Measurements from ENCODE around the gene B3GNT5.

Gene B3GNT5

GRCh38 chr3:183230826-183231225 is 22.2 kb upstream of the B3GNT5 start:
- DNase-seq = no peak

GRCh38 chr3:183233966-183234365 is 19.1 kb upstream of the B3GNT5 start:
- DNase-seq = no peak

GRCh38 chr3:183239046-183239445 is 14.0 kb upstream of the B3GNT5 start:
- no peak for DNase-seq

- DNase-seq = no peak
Observed at GRCh38 chr3:183242431-183242830, 10.6 kb upstream of the B3GNT5 start.

- DNase-seq = peak; percentile 95 to 97
Observed at GRCh38 chr3:183244219-183244618, 8.8 kb upstream of the B3GNT5 start.

- DNase-seq = peak in 1 of 2 experiments; percentile 49
Observed at GRCh38 chr3:183244981-183245476, 8.0 kb upstream of the B3GNT5 start.

DNA sequence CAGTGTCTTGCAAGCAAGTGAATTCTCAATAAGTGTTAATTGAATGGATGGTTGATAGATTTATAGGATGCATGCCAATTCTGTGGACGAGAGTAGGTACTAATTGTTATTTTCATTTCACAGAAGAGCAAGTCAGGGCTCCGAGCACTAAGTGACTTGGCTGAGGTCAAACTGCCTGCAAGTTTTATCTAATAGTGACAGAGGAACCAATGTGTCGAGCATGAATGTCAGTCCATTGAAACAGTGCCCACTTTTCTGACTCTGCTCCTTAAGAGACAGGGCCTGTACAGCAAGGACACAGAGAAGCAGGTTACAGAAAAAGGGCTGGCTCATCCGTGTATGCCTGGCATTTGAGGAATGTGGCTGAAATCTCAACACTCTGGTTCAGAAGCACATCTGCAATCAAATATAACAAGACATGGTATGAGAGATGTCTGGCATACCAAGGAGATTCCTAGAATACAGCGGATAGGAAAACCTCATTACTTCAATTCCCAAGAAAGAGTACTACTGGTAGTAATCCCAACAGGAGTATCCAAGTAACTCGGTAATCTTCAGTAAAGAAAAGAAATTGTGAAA is 6.0 kb upstream of the B3GNT5 start:
- no peak for DNase-seq

DNA sequence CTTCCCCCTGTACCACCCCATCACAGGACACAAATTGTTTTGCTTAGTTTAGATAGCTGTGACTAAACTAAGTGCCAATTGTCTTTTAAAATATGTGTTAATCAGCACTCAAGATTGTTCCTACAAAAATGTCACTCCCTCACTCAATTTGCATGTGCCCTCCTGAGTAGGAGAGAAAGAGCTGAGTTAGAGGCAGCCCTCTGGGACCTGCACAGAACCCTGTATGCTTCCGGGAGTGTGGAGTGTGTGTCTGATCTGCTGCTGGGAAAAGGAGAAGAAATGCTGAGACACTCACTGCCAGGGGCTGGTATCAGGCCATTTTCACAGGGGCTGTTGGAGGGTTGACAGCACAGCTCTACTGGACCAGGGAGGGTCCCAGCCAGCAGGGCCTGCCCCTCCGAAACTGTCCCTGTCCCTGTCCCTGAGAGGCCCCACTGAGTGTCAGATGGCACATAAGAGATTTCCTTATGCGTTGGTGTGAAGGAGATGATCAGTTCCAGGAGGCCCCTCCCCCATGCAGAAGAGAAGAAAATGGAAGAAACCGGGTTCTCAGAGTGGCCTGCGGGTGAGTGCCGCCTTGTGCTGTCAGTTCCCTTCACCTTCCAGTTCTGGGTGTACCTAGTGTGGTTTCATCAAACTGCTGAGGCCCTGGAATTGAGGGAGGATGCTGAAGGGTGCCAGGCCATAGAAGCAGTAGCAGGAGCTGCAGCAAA is 3.9 kb upstream of the B3GNT5 start:
- DNase-seq = no peak

- no peak for DNase-seq
Observed at GRCh38 chr3:183252118-183252782, 803 bp upstream of the B3GNT5 start.

- peak; percentile 45 to 73 for DNase-seq
Observed at GRCh38 chr3:183253528-183254486, 754 bp downstream of the B3GNT5 start.

GRCh38 chr3:183254487-183255347 is 1.7 kb downstream of the B3GNT5 start:
- DNase-seq = peak; percentile 53 to 57

DNA sequence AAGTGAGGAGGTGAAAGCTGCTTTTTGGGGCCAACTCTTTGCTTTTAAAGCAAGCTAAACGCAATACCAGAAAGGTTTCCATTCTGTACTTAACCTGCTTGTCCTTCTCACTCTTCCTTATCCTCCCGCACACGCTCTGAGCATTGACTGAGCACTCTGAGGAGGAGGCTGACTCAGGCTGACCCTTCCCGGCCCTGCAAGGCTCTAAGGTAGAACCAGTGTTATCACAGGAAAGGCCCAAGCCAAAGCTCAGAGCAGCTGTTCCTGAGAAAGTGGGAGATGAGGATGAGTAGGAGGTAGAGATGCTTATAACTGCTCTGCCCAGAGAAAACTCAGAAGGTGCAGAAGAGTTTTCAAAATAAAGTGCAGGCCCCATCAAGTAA is 2.3 kb downstream of the B3GNT5 start:
- DNase-seq = peak; percentile 30 to 34

DNA sequence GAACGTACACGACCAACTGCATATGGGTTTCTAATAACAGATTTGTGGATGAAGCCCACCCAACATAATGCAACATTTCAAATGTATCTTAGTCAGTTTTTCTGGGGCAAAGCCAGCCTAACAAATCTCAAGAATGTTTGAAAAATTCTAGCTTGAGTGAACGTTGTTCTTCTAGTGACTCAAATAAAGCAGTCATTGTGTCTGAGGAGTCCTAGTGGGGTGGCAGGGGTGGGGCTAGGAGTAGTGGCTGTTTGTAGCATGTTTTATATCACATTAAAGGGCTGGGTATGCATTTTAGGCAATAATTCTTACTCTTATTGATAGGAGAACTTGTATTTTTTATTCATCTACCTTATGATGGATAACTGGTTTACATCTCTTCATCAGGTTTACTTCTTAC is 6.0 kb downstream of the B3GNT5 start:
- no peak for DNase-seq

DNA sequence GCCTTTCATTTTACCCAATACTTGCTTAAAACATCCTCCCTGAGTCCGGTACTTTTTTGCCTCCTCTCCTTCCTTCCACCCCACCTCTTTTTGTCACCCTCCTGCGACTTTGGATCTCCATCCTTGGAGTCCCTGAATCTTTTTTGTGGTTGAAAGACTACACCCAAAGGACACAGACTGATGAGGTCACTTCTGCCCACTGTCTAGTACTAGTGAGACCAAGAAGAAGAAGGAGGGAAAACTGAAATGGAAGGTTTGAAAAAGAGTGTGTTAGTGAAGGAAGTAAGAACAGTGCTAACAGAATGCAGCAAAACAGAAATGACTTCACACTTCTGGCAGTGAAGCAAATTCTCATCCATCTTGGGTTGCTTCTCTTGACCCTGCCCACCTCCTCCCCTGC is 6.6 kb downstream of the B3GNT5 start:
- no peak for DNase-seq

GRCh38 chr3:183260167-183260904 is 7.3 kb downstream of the B3GNT5 start:
- peak; percentile 100 for DNase-seq

DNA sequence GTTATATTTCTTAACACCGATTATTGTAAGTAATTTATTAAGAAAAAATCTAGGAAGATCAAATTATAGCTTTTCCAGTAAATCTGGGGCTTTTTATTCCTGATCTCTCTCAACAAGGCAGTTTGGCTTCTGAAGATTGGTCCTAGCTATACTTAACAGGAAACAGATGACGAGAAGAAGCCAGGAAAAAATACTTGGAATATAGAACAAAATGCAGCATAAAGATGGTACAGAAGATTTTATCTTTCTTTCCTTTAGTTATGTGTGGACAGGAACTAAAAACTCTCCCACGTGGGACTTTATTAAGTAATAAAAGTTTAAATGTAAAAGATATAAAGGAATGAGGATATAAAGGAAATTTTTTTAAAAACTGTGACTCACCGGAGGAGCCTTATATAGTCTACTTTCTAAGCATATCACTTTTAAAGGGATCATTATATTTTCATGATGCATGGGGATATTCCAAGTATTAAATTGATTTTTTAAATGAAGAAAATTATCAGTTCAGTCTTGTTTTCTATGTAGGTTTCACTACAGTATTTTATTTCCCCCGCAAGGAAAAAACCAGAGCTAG is 8.2 kb downstream of the B3GNT5 start:
- no peak for DNase-seq

GRCh38 chr3:183262875-183263378 is 9.9 kb downstream of the B3GNT5 start:
- DNase-seq = no peak

DNA sequence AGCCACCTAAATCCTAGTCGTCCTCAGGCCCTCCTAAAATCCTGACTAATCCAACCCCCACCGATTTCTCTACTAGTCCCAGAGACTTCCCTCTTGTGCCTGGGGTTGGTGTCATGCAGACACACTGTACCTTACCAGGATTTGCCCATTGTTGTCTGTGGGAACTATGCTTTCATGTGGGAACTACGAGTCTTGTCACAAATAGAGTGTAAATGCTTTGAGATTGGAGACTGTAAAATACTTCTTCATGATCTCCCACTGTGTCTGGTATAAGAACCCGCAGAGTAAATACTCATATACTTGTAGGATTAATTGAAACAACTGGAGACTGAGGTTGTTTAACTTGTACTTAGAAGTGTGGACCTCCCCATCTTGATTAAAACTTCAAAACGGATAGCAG is 11.2 kb downstream of the B3GNT5 start:
- no peak for DNase-seq

DNA sequence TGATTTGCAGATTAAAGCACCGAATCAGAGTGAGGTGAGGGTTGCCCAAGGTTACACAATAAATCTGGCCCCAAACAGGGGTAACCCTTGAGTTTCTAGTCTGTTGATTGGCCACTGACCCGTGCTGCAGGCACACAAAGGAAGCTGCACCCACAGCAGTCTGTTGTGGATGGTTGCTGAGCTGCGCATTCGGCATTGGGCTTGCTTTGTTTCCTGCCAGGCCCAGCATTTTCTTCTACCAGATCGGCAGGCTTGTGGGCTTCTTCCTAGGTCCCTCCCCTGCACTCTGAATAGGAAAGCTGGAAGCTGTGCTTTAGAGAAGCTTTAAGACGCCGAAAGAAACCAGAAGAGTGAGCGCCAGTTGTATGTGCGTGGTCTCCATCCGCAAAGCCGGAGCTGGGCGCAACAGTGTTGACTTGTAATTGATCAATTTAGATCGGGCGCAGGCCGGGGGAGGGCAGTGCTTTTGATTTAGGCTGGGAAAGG is 12.1 kb downstream of the B3GNT5 start:
- DNase-seq = no peak

- DNase-seq = no peak
Observed at GRCh38 chr3:183265834-183266417, 12.9 kb downstream of the B3GNT5 start.
